CD14-positive monocyte (primary cell): ENCODE data around the gene KRT86. TPM values are rescaled to one million over a fixed set of nuclear protein-coding genes. Genes with fewer than 3 reads are reported as not detected.
A peak's percentile ranks its signal among the peaks of the same experiment; 100 is the strongest.

Source experiments
- DNase-seq, 3 donors: peaks; one replicate each; pipeline ENCODE4 v3.0.0-alpha.2; 2011 to 2022
- H2AFZ ChIP-seq: 2 replicates; pipeline ENCODE4 v1.6.0; 2012; ENCODE audit warnings: mild to moderate bottlenecking, low read depth, low read length, inconsistent platforms; ENCODE audit not compliant: insufficient read depth, poor library complexity, severe bottlenecking
- H3K27ac ChIP-seq, 2 donors: 1 replicate in 1 of 2; 2 replicates in 1 of 2; pipeline ENCODE4 v1.5.1; 2012 to 2013; ENCODE audit warnings: low read length in 2 of 2, control low read depth in 1 of 2, inconsistent platforms in 1 of 2, low read depth in 1 of 2, mild to moderate bottlenecking in 1 of 2
- H3K27me3 ChIP-seq, 2 donors: one replicate each; pipeline versions ENCODE4 v1.6.0 to v1.6.1; 2011 to 2013; ENCODE audit warnings: low read length in 2 of 2; ENCODE audit not compliant: control insufficient read depth in 2 of 2, insufficient read depth in 2 of 2
- H3K36me3 ChIP-seq, 2 donors: replicated peaks in 1 of 2; 1 replicate in 1 of 2; 2 replicates in 1 of 2; pipeline versions ENCODE4 v1.5.1 to v1.6.1; 2012 to 2013; ENCODE audit warnings: low read length in 2 of 2, control low read depth in 1 of 2, inconsistent platforms in 1 of 2, mild to moderate bottlenecking in 1 of 2; ENCODE audit not compliant: insufficient read depth in 2 of 2, control insufficient read depth in 1 of 2
- H3K4me1 ChIP-seq, 2 donors: 1 replicate in 1 of 2; 2 replicates in 1 of 2; pipeline versions ENCODE4 v1.5.1 to v1.6.1; 2012 to 2013; ENCODE audit warnings: low read length in 2 of 2, control low read depth in 1 of 2, inconsistent platforms in 1 of 2, mild to moderate bottlenecking in 1 of 2, moderate library complexity in 1 of 2; ENCODE audit not compliant: insufficient read depth in 2 of 2, control insufficient read depth in 1 of 2
- H3K4me2 ChIP-seq: replicated peaks from 2 replicates; pipeline ENCODE3; 2012; ENCODE audit warnings: low read length, moderate library complexity, mild to moderate bottlenecking; ENCODE audit not compliant: poor library complexity, severe bottlenecking; ENCODE audit errors: extremely low read depth
- H3K4me3 ChIP-seq, 3 experiments: fragments of 200-600 bp in 1 of 3; sonication (generic) in 1 of 3; replicated peaks in 1 of 3; 1 replicate in 2 of 3; 2 replicates in 1 of 3; pipeline ENCODE4 v1.5.1; 2011 to 2013; ENCODE audit warnings: low read length in 3 of 3, mild to moderate bottlenecking in 3 of 3, control low read depth in 2 of 3, low read depth in 2 of 3, inconsistent platforms in 1 of 3, moderate library complexity in 1 of 3
- H3K79me2 ChIP-seq: 2 replicates; pipeline ENCODE4 v1.6.0; 2012; ENCODE audit warnings: mild to moderate bottlenecking, control low read depth, inconsistent platforms, low read length, moderate library complexity; ENCODE audit not compliant: insufficient read depth
- H3K9ac ChIP-seq: 2 replicates; pipeline ENCODE4 v1.6.0; 2017; ENCODE audit warnings: low read length, mild to moderate bottlenecking; ENCODE audit not compliant: insufficient read depth, poor library complexity, severe bottlenecking
- H3K9me3 ChIP-seq, 2 donors: replicated peaks in 1 of 2; 1 replicate in 1 of 2; 2 replicates in 1 of 2; pipeline versions ENCODE4 v1.5.1 to v1.6.1; 2012 to 2013; ENCODE audit warnings: low read length in 2 of 2, control low read depth in 1 of 2; ENCODE audit not compliant: control insufficient read depth in 1 of 2, insufficient read depth in 1 of 2
- H4K20me1 ChIP-seq: 2 replicates; pipeline ENCODE4 v1.6.0; 2012; ENCODE audit warnings: mild to moderate bottlenecking, low read length, control low read depth, moderate library complexity; ENCODE audit not compliant: insufficient read depth
- H3K27ac Mint-ChIP-seq, 7 donors: one replicate each; pipeline ENCODE4 v1.8.0; 2020; ENCODE audit warnings: mild to moderate bottlenecking in 7 of 7, mixed read lengths in 7 of 7, moderate library complexity in 6 of 7, inconsistent platforms in 2 of 7
- H3K27me3 Mint-ChIP-seq, 3 donors: one replicate each; pipeline ENCODE4 v1.8.0; 2021 to 2022; ENCODE audit warnings: low read depth in 3 of 3, mild to moderate bottlenecking in 3 of 3, mixed read lengths in 3 of 3, moderate library complexity in 3 of 3, inconsistent platforms in 1 of 3
- H3K36me3 Mint-ChIP-seq, 2 donors: one replicate each; pipeline ENCODE4 v1.8.0; 2020; ENCODE audit warnings: mixed read lengths in 2 of 2, inconsistent platforms in 1 of 2, mild to moderate bottlenecking in 1 of 2
- H3K4me1 Mint-ChIP-seq: one replicate; pipeline ENCODE4 v1.8.0; 2020; ENCODE audit warnings: mild to moderate bottlenecking, mixed read lengths
- H3K4me3 Mint-ChIP-seq, 2 donors: one replicate each; pipeline ENCODE4 v1.8.0; 2020; ENCODE audit warnings: mild to moderate bottlenecking in 2 of 2, mixed read lengths in 2 of 2, moderate library complexity in 1 of 2
- H3K9me3 Mint-ChIP-seq, 7 donors: one replicate each; pipeline ENCODE4 v1.8.0; 2020 to 2022; ENCODE audit warnings: mixed read lengths in 7 of 7, mild to moderate bottlenecking in 6 of 7, moderate library complexity in 6 of 7, inconsistent platforms in 2 of 7
- CTCF ChIP-seq: fragments of 200-600 bp; IDR thresholded peaks from one replicate; pipeline ENCODE4 v1.8.0; 2022; ENCODE audit warnings: antibody characterized with exemption, mild to moderate bottlenecking
- WGBS: methylation state at CpG from one replicate; pipeline ENCODE4 v1.1.5; 2013; ENCODE audit warnings: missing lambda C conversion rate; ENCODE audit not compliant: insufficient coverage; 5-methylcytosine and 5-hydroxymethylcytosine counted together
- intact Hi-C, 2 donors: fragments of 100-400 bp; cut with micrococcal nuclease; formaldehyde crosslinking; loops; one replicate each; pipeline versions ENCODE4 v1.15.0 to v1.15.1; 2023
- polyA plus RNA-seq, 3 donors: library from polyadenylated mRNA; depleted of rRNA in 1 of 3; unstranded in 2 of 3; stranded (reverse) in 1 of 3; fragments of 300-500 nt in 2 of 3; fragments of >200 nt in 1 of 3; fragmentation: Illumina TruSeq in 2 of 3; gene quantifications; 1 replicate in 2 of 3; 2 replicates in 1 of 3; pipeline ENCODE4 v1.2.3, GENCODE V29; 2012 to 2021

KRT86 gene
- polyA plus RNA-seq, 3 donors: not detected

GRCh38 chr12:52254180-52254964 lies 20.1 kb upstream of the KRT86 start:
- Mint-ChIP-seq H3K4me3 (no peak overlapping the region), H3K9me3 (peaks cover 0 to 19% (median 4%) of the 10 kb centered on the region in 7 donors), H3K27ac (no peak overlapping the region), H3K27me3 (peaks cover 83 to 92% (median 88%) of the 10 kb centered on the region in 3 donors), H3K4me1 (peaks cover 21% of the 10 kb centered on the region), H3K36me3 (peaks cover 11 to 18% of the 10 kb centered on the region in 2 donors)
- WGBS: 96% methylated on average over 6 of the region's 10 CpGs
- intact Hi-C loops: no loop called here
- peaks cover 0 to 3% of the 10 kb centered on the region in 2 donors for H3K9me3 ChIP-seq
- no peak for TF ChIP-seq CTCF
- no peak for DNase-seq
- no peaks in the 10 kb centered on the region for H4K20me1 ChIP-seq
- H2AFZ ChIP-seq: no peak overlapping the region
- H3K4me2 ChIP-seq: no peak overlapping the region
- peaks cover 50 to 85% of the 10 kb centered on the region in 2 donors for H3K27me3 ChIP-seq
- no peak overlapping the region for H3K9ac ChIP-seq
- H3K4me3 ChIP-seq: no peak overlapping the region
- H3K79me2 ChIP-seq: no peaks in the 10 kb centered on the region
- peaks cover under 1 to 12% of the 10 kb centered on the region in 2 donors for H3K4me1 ChIP-seq
- H3K36me3 ChIP-seq: no peaks in the 10 kb centered on the region
- H3K27ac ChIP-seq: no peak overlapping the region

GRCh38 chr12:52254965-52255751 lies 19.3 kb upstream of the KRT86 start:
- H3K9me3 Mint-ChIP-seq: peaks cover 0 to 20% (median 1%) of the 10 kb centered on the region in 7 donors
- no peak overlapping the region for H3K27ac ChIP-seq
- no peak overlapping the region for H3K9ac ChIP-seq
- peak overlapping the region in 1 of 2 donors; percentile 77 for H3K4me3 Mint-ChIP-seq
- peaks cover 0 to 3% of the 10 kb centered on the region in 2 donors for H3K9me3 ChIP-seq
- H3K27me3 ChIP-seq: peaks cover 48 to 85% of the 10 kb centered on the region in 2 donors
- H3K4me1 Mint-ChIP-seq: peaks cover 21% of the 10 kb centered on the region
- H3K36me3 Mint-ChIP-seq: peaks cover 7 to 12% of the 10 kb centered on the region in 2 donors
- H3K36me3 ChIP-seq: no peaks in the 10 kb centered on the region
- intact Hi-C loops: no loop called here
- TF ChIP-seq CTCF: no peak
- no peak overlapping the region for H3K27ac Mint-ChIP-seq
- WGBS: 100% methylated on average over 1 of the region's 7 CpGs
- DNase-seq: no peak
- H3K4me3 ChIP-seq: no peak overlapping the region
- H3K27me3 Mint-ChIP-seq: peaks cover 82 to 92% (median 88%) of the 10 kb centered on the region in 3 donors
- no peak overlapping the region for H2AFZ ChIP-seq
- peaks cover 9 to 20% of the 10 kb centered on the region in 2 donors for H3K4me1 ChIP-seq
- no peaks in the 10 kb centered on the region for H4K20me1 ChIP-seq
- no peaks in the 10 kb centered on the region for H3K79me2 ChIP-seq
- no peak overlapping the region for H3K4me2 ChIP-seq
